Liver (tissue), 9 donors: ENCODE measurements around the gene ENDOU. TPM values are rescaled to one million over a fixed set of nuclear protein-coding genes. Genes with fewer than 3 reads are reported as not detected.

Experiments used
- DNase-seq: peaks from one replicate; pipeline ENCODE4 v3.0.0-alpha.2; 2017; ENCODE audit warnings: low spot score
- H3K27ac ChIP-seq, 2 donors: one replicate each; pipeline ENCODE4 v1.7.0; 2013; ENCODE audit warnings: inconsistent platforms in 2 of 2, low read length in 2 of 2, control low read depth in 1 of 2, low read depth in 1 of 2, mild to moderate bottlenecking in 1 of 2
- H3K27me3 ChIP-seq, 4 donors: one replicate each; pipeline versions ENCODE4 v1.6.1 to v1.7.0; 2013; ENCODE audit warnings: low read length in 3 of 4, inconsistent platforms in 1 of 4, mild to moderate bottlenecking in 1 of 4, moderate library complexity in 1 of 4; ENCODE audit not compliant: control insufficient read depth in 4 of 4, insufficient read depth in 4 of 4
- H3K36me3 ChIP-seq, 4 donors: one replicate each; pipeline versions ENCODE4 v1.6.1 to v1.7.0; 2013; ENCODE audit warnings: low read length in 3 of 4, mild to moderate bottlenecking in 3 of 4, low read depth in 1 of 4, moderate library complexity in 1 of 4; ENCODE audit not compliant: control insufficient read depth in 4 of 4, insufficient read depth in 3 of 4
- H3K4me1 ChIP-seq, 4 donors: one replicate each; pipeline versions ENCODE4 v1.6.1 to v1.7.0; 2013; ENCODE audit warnings: low read length in 3 of 4, mild to moderate bottlenecking in 3 of 4, moderate library complexity in 1 of 4; ENCODE audit not compliant: control insufficient read depth in 4 of 4, insufficient read depth in 4 of 4
- H3K4me3 ChIP-seq, 3 donors: one replicate each; pipeline versions ENCODE4 v1.6.1 to v1.7.0; 2013; ENCODE audit warnings: low read length in 3 of 3, control low read depth in 1 of 3, low read depth in 1 of 3, mild to moderate bottlenecking in 1 of 3
- H3K9ac ChIP-seq, 2 donors: one replicate each; pipeline ENCODE4 v1.7.0; 2013; ENCODE audit warnings: low read length in 2 of 2, mild to moderate bottlenecking in 2 of 2, moderate library complexity in 2 of 2, control low read depth in 1 of 2, low read depth in 1 of 2
- H3K9me3 ChIP-seq, 4 donors: one replicate each; pipeline versions ENCODE4 v1.6.1 to v1.7.0; 2013; ENCODE audit warnings: low read length in 3 of 4; ENCODE audit not compliant: control insufficient read depth in 4 of 4
- EGR1 ChIP-seq, 2 donors: IDR thresholded peaks; 2 replicates each; pipeline ENCODE4 v1.6.1; 2016 to 2018; ENCODE audit warnings: antibody characterized with exemption in 2 of 2, low read depth in 2 of 2
- FOXA1 ChIP-seq: IDR thresholded peaks from 2 replicates; pipeline ENCODE4 v1.6.1; 2016; ENCODE audit warnings: antibody characterized with exemption
- FOXA2 ChIP-seq: IDR thresholded peaks from 2 replicates; pipeline ENCODE4 v1.6.1; 2016; ENCODE audit warnings: antibody characterized with exemption
- GABPA ChIP-seq, 2 donors: IDR thresholded peaks in 1 of 2; conservative IDR thresholded peaks in 1 of 2; 2 replicates each; pipeline ENCODE4 v1.6.1; 2016; ENCODE audit warnings: antibody characterized with exemption in 2 of 2, mild to moderate bottlenecking in 1 of 2, moderate library complexity in 1 of 2
- HNF4A ChIP-seq, 2 donors: conservative IDR thresholded peaks; 2 replicates each; pipeline ENCODE4 v1.6.1; 2016; ENCODE audit warnings: antibody characterized with exemption in 2 of 2, mild to moderate bottlenecking in 2 of 2
- HNF4G ChIP-seq: IDR thresholded peaks from 2 replicates; pipeline ENCODE4 v1.6.1; 2016; ENCODE audit warnings: antibody characterized with exemption
- JUND ChIP-seq, 2 donors: IDR thresholded peaks; 2 replicates each; pipeline ENCODE4 v1.6.1; 2016; ENCODE audit warnings: antibody characterized with exemption in 2 of 2
- MAX ChIP-seq: IDR thresholded peaks from 2 replicates; pipeline ENCODE4 v1.6.1; 2016; ENCODE audit warnings: antibody characterized with exemption
- NR2F2 ChIP-seq: IDR thresholded peaks from 2 replicates; pipeline ENCODE4 v1.6.1; 2016; ENCODE audit warnings: antibody characterized with exemption
- REST ChIP-seq: IDR thresholded peaks from 2 replicates; pipeline ENCODE4 v1.6.1; 2016; ENCODE audit warnings: antibody characterized with exemption, mild to moderate bottlenecking
- RXRA ChIP-seq, 2 donors: IDR thresholded peaks; 2 replicates each; pipeline ENCODE4 v1.6.1; 2017 to 2018; ENCODE audit warnings: antibody characterized with exemption in 2 of 2, mild to moderate bottlenecking in 1 of 2
- SP1 ChIP-seq: IDR thresholded peaks from 2 replicates; pipeline ENCODE4 v1.6.1; 2018; ENCODE audit warnings: antibody characterized with exemption, mild to moderate bottlenecking
- TAF1 ChIP-seq: conservative IDR thresholded peaks from 2 replicates; pipeline ENCODE4 v1.6.1; 2016; ENCODE audit warnings: antibody characterized with exemption, mild to moderate bottlenecking
- YY1 ChIP-seq: IDR thresholded peaks from 2 replicates; pipeline ENCODE4 v1.6.1; 2016; ENCODE audit warnings: antibody characterized with exemption, mild to moderate bottlenecking
- ZBTB33 ChIP-seq: IDR thresholded peaks from 2 replicates; pipeline ENCODE4 v1.6.1; 2016; ENCODE audit warnings: antibody characterized with exemption
- WGBS: extraction: QIAGEN DNeasy Blood & Tissue Kit; methylation state at CpG from one replicate; pipeline ENCODE4 v1.1.7; 2013; 5-methylcytosine and 5-hydroxymethylcytosine counted together
- polyA plus RNA-seq, 2 donors: library from polyadenylated mRNA; stranded (reverse) in 1 of 2; unstranded in 1 of 2; fragments of 200-250 nt in 1 of 2; fragments of >200 nt in 1 of 2; fragmentation: Nextera tagmentation in 1 of 2; extraction: Ambion mirVana in 1 of 2; gene quantifications; one replicate each; pipeline versions ENCODE4 v1.2.1 to v1.2.3, GENCODE V29; 2013 to 2015
- total RNA-seq, 2 donors: library from RNA; depleted of rRNA; stranded (reverse); fragments of >200 nt; gene quantifications; one replicate each; pipeline ENCODE4 v1.2.3, GENCODE V29; 2014
- TF ChIP-seq, protein P1 (sequence below): fragments of 150-350 bp; IDR thresholded peaks from 2 replicates; pipeline ENCODE4 v1.5.1; 2017; ENCODE audit warnings: improper control_type of control experiment, low read depth, low read length; ENCODE audit not compliant: missing input control
- donor health status: healthy.
- donor health status: healthy.
- donor health status: healthy.
- donor health status: healthy.
- donor health status: healthy.

Gene ENDOU
- total and polyA plus RNA-seq, 4 donors = 0.25 TPM; not detected in 3

DNA sequence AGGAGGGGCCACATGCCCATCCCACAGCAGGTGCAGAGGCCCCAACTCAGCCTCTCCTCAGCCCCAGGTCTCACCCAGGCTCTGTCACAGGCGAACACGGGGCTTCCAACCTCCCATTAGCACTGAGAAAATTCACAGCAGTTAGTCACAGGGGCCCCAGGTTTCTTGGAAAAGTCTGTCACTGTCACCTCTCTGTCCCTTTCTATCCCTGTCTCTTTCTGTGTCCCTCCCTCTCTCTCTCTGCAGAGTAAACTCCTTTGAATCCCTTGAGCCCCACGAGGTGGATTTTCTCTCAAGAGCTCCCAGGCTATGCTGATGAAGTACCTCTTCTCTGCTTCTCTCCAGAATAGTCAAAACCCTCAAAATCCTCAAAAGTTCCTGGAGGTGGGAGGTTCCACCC lies 14.0 kb upstream of the ENDOU start:
- Histone ChIP-seq H3K27me3 (no peaks in the 10 kb centered on the region), H3K9me3 (no peaks in the 10 kb centered on the region), H3K27ac (no peak overlapping the region), H3K36me3 (no peaks in the 10 kb centered on the region), H3K9ac (no peak overlapping the region), H3K4me3 (no peak overlapping the region), H3K4me1 (peaks cover 10 to 12% (median 11%) of the 10 kb centered on the region in 4 donors)
- DNase-seq = no peak
- no peak for TF ChIP-seq SP1
- TF ChIP-seq, protein P1, sequence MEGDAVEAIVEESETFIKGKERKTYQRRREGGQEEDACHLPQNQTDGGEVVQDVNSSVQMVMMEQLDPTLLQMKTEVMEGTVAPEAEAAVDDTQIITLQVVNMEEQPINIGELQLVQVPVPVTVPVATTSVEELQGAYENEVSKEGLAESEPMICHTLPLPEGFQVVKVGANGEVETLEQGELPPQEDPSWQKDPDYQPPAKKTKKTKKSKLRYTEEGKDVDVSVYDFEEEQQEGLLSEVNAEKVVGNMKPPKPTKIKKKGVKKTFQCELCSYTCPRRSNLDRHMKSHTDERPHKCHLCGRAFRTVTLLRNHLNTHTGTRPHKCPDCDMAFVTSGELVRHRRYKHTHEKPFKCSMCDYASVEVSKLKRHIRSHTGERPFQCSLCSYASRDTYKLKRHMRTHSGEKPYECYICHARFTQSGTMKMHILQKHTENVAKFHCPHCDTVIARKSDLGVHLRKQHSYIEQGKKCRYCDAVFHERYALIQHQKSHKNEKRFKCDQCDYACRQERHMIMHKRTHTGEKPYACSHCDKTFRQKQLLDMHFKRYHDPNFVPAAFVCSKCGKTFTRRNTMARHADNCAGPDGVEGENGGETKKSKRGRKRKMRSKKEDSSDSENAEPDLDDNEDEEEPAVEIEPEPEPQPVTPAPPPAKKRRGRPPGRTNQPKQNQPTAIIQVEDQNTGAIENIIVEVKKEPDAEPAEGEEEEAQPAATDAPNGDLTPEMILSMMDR = no peak
- no peak for TF ChIP-seq REST
- TF ChIP-seq FOXA2 = no peak
- TF ChIP-seq JUND (IDR thresholded peaks at IDR 0.05) = no peak
- no peak for TF ChIP-seq EGR1 (IDR thresholded peaks at IDR 0.05; ENCODE audit: low read depth in 2 of 2)
- no peak for TF ChIP-seq MAX
- TF ChIP-seq HNF4A (conservative IDR thresholded peaks at IDR 0.05) = no peak
- no peak for TF ChIP-seq NR2F2
- no peak for TF ChIP-seq HNF4G
- no peak for TF ChIP-seq ZBTB33
- no peak for TF ChIP-seq GABPA (IDR thresholded peaks at IDR 0.05 in 1 of 2, conservative IDR thresholded peaks at IDR 0.05 in 1 of 2)
- TF ChIP-seq TAF1 = no peak
- no peak for TF ChIP-seq YY1
- no peak for TF ChIP-seq FOXA1
- WGBS = 83% methylated on average over 3 of the region's 3 CpGs

GRCh38 chr12:47737936-47738594 lies 12.8 kb upstream of the ENDOU start:
- no peak overlapping the region for H3K27ac ChIP-seq
- DNase-seq = no peak
- WGBS = 85% methylated on average over 17 of the region's 17 CpGs
- no peaks in the 10 kb centered on the region for H3K36me3 ChIP-seq
- H3K9ac ChIP-seq = no peak overlapping the region
- no peaks in the 10 kb centered on the region for H3K27me3 ChIP-seq
- H3K9me3 ChIP-seq = no peaks in the 10 kb centered on the region
- no peak for TF ChIP-seq HNF4A (conservative IDR thresholded peaks at IDR 0.05)
- no peak for TF ChIP-seq FOXA1
- no peak for TF ChIP-seq GABPA (IDR thresholded peaks at IDR 0.05 in 1 of 2, conservative IDR thresholded peaks at IDR 0.05 in 1 of 2)
- no peak for TF ChIP-seq EGR1 (IDR thresholded peaks at IDR 0.05; ENCODE audit: low read depth in 2 of 2)
- TF ChIP-seq, protein P1 = no peak
- TF ChIP-seq TAF1 = no peak
- TF ChIP-seq YY1 = no peak
- no peak for TF ChIP-seq ZBTB33
- no peak for TF ChIP-seq SP1
- TF ChIP-seq MAX = no peak
- TF ChIP-seq RXRA (IDR thresholded peaks at IDR 0.05) = no peak
- H3K4me3 ChIP-seq = no peak overlapping the region
- peaks cover 10 to 12% (median 11%) of the 10 kb centered on the region in 4 donors for H3K4me1 ChIP-seq
